SK-N-SH treated with all-trans-retinoic acid at 6 μM for 48 hours (cell line): ENCODE data around the gene CLK4.

Source experiments
- ATAC-seq: fragments of 200-7000 bp; cut with Tn5 transposase; 3 replicates; pipeline ENCODE4 v1.9.1; 2020; ENCODE audit warnings: mild to moderate bottlenecking, moderate library complexity
- ARNTL ChIP-seq: fragments of 450-650 bp; formaldehyde crosslinking; IDR thresholded peaks from 2 replicates; pipeline ENCODE4 v1.5.0; 2020; ENCODE audit warnings: low read depth, mild to moderate bottlenecking, moderate library complexity, borderline replicate concordance
- BACH2 ChIP-seq: fragments of 250-450 bp; sonication (Bioruptor Pico); IDR thresholded peaks from 2 replicates; pipeline ENCODE4 v1.9.0; 2021; ENCODE audit warnings: mild to moderate bottlenecking, borderline replicate concordance
- CSDC2 ChIP-seq: fragments of 250-450 bp; sonication (Bioruptor Pico); IDR thresholded peaks from 2 replicates; pipeline ENCODE4 v1.5.0; 2020; ENCODE audit warnings: mild to moderate bottlenecking, moderate library complexity
- ESRRG ChIP-seq: fragments of 250-450 bp; sonication (Bioruptor Pico); IDR thresholded peaks from 2 replicates; pipeline ENCODE4 v1.6.1; 2021; ENCODE audit warnings: mild to moderate bottlenecking
- GLIS3 ChIP-seq: fragments of 250-450 bp; sonication (Bioruptor Pico); IDR thresholded peaks from 2 replicates; pipeline ENCODE4 v1.5.0; 2020; ENCODE audit warnings: mild to moderate bottlenecking, moderate library complexity
- ISL1 ChIP-seq: fragments of 250-450 bp; sonication (Bioruptor Pico); IDR thresholded peaks from 2 replicates; pipeline ENCODE4 v2.1.2; 2022; ENCODE audit warnings: mild to moderate bottlenecking, moderate library complexity
- PPARA ChIP-seq: fragments of 250-450 bp; sonication (Bioruptor Pico); IDR thresholded peaks from 2 replicates; pipeline ENCODE4 v1.5.0; 2020; ENCODE audit warnings: mild to moderate bottlenecking, borderline replicate concordance
- RARB ChIP-seq: fragments of 250-450 bp; sonication (Bioruptor Pico); IDR thresholded peaks from 2 replicates; pipeline ENCODE4 v1.8.0; 2021; ENCODE audit warnings: mild to moderate bottlenecking, moderate library complexity
- SNAI2 ChIP-seq: fragments of 250-450 bp; sonication (Bioruptor Pico); IDR thresholded peaks from 2 replicates; pipeline ENCODE4 v1.5.0; 2020; ENCODE audit warnings: mild to moderate bottlenecking, moderate library complexity
- TCF4 ChIP-seq: fragments of 250-450 bp; sonication (Bioruptor Pico); IDR thresholded peaks from 2 replicates; pipeline ENCODE4 v1.8.0; 2021; ENCODE audit warnings: mild to moderate bottlenecking, moderate library complexity, borderline replicate concordance
- TOX ChIP-seq: fragments of 250-450 bp; sonication (Bioruptor Pico); IDR thresholded peaks from 2 replicates; pipeline ENCODE4 v1.8.0; 2021; ENCODE audit warnings: mild to moderate bottlenecking, moderate library complexity, borderline replicate concordance
- ZC3H10 ChIP-seq: fragments of 250-450 bp; sonication (Bioruptor Pico); IDR thresholded peaks from 2 replicates; pipeline ENCODE4 v1.5.1; 2021; ENCODE audit warnings: mild to moderate bottlenecking, moderate library complexity
- ZNF565 ChIP-seq: fragments of 450-650 bp; formaldehyde crosslinking; conservative IDR thresholded peaks from 2 replicates; pipeline ENCODE4 v1.5.0; 2020; ENCODE audit warnings: low read depth, mild to moderate bottlenecking, moderate library complexity
- ZNF70 ChIP-seq: fragments of 450-650 bp; formaldehyde crosslinking; IDR thresholded peaks from 2 replicates; pipeline ENCODE4 v1.5.0; 2020; ENCODE audit warnings: mild to moderate bottlenecking, moderate library complexity
- ZNF8 ChIP-seq: fragments of 450-650 bp; formaldehyde crosslinking; IDR thresholded peaks from 2 replicates; pipeline ENCODE4 v1.5.0; 2020; ENCODE audit warnings: mild to moderate bottlenecking, moderate library complexity
- TF ChIP-seq, protein P1 (sequence below): fragments of 250-450 bp; sonication (Bioruptor Pico); IDR thresholded peaks from 2 replicates; pipeline ENCODE4 v1.5.0; 2020; ENCODE audit warnings: mild to moderate bottlenecking, moderate library complexity
- TF ChIP-seq, protein P2 (sequence below): fragments of 250-450 bp; sonication (Bioruptor Pico); IDR thresholded peaks from 2 replicates; pipeline ENCODE4 v1.8.0; 2020; ENCODE audit warnings: mild to moderate bottlenecking, moderate library complexity, borderline replicate concordance
- TF ChIP-seq, protein P3 (sequence below): fragments of 250-450 bp; sonication (Bioruptor Pico); IDR thresholded peaks from 2 replicates; pipeline ENCODE4 v1.8.0; 2021; ENCODE audit warnings: low read depth, mild to moderate bottlenecking, moderate library complexity, borderline replicate concordance
- TF ChIP-seq, protein P4 (sequence below): fragments of 250-450 bp; sonication (Bioruptor Pico); IDR thresholded peaks from 2 replicates; pipeline ENCODE4 v1.5.1; 2020; ENCODE audit warnings: low read depth, mild to moderate bottlenecking, moderate library complexity

Gene CLK4

DNA sequence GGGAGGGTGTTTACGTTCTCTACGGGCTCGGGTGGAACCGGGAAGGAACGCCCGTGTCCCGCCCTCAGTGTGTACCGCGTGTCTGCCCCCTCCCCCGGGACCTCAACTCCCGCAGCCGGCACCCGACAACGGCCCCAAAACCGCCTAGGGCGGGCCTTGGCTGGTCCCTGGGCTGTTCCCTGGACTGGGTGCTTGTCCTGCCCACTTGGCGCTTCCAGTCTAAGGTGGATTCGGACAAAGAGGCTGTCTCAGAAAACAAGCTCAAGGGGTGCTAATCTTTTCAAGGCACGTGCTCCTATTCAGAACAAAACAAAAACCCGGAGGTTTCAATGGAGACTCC, 379 bp upstream of the CLK4 start:
- no peak for TF ChIP-seq TCF4 (CRISPR knock-in tag)
- no peak for TF ChIP-seq ZNF8 (CRISPR knock-in tag)
- TF ChIP-seq GLIS3 (CRISPR knock-in tag), result no peak
- TF ChIP-seq RARB, result no peak
- no peak for TF ChIP-seq ZC3H10 (CRISPR knock-in tag)
- TF ChIP-seq ZNF70 (CRISPR knock-in tag), result no peak
- TF ChIP-seq CSDC2 (CRISPR knock-in tag), result no peak
- TF ChIP-seq ZNF565 (CRISPR knock-in tag), result no peak
- no peak for TF ChIP-seq ESRRG (CRISPR knock-in tag)
- no peak for TF ChIP-seq SNAI2 (CRISPR knock-in tag)
- no peak for TF ChIP-seq TOX (CRISPR knock-in tag)
- no peak for TF ChIP-seq PPARA (CRISPR knock-in tag)
- TF ChIP-seq, protein P1, sequence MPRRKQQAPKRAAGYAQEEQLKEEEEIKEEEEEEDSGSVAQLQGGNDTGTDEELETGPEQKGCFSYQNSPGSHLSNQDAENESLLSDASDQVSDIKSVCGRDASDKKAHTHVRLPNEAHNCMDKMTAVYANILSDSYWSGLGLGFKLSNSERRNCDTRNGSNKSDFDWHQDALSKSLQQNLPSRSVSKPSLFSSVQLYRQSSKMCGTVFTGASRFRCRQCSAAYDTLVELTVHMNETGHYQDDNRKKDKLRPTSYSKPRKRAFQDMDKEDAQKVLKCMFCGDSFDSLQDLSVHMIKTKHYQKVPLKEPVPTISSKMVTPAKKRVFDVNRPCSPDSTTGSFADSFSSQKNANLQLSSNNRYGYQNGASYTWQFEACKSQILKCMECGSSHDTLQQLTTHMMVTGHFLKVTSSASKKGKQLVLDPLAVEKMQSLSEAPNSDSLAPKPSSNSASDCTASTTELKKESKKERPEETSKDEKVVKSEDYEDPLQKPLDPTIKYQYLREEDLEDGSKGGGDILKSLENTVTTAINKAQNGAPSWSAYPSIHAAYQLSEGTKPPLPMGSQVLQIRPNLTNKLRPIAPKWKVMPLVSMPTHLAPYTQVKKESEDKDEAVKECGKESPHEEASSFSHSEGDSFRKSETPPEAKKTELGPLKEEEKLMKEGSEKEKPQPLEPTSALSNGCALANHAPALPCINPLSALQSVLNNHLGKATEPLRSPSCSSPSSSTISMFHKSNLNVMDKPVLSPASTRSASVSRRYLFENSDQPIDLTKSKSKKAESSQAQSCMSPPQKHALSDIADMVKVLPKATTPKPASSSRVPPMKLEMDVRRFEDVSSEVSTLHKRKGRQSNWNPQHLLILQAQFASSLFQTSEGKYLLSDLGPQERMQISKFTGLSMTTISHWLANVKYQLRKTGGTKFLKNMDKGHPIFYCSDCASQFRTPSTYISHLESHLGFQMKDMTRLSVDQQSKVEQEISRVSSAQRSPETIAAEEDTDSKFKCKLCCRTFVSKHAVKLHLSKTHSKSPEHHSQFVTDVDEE (CRISPR knock-in tag), result no peak
- TF ChIP-seq, protein P2, sequence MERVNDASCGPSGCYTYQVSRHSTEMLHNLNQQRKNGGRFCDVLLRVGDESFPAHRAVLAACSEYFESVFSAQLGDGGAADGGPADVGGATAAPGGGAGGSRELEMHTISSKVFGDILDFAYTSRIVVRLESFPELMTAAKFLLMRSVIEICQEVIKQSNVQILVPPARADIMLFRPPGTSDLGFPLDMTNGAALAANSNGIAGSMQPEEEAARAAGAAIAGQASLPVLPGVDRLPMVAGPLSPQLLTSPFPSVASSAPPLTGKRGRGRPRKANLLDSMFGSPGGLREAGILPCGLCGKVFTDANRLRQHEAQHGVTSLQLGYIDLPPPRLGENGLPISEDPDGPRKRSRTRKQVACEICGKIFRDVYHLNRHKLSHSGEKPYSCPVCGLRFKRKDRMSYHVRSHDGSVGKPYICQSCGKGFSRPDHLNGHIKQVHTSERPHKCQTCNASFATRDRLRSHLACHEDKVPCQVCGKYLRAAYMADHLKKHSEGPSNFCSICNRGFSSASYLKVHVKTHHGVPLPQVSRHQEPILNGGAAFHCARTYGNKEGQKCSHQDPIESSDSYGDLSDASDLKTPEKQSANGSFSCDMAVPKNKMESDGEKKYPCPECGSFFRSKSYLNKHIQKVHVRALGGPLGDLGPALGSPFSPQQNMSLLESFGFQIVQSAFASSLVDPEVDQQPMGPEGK (CRISPR knock-in tag), result no peak
- TF ChIP-seq, protein P3, sequence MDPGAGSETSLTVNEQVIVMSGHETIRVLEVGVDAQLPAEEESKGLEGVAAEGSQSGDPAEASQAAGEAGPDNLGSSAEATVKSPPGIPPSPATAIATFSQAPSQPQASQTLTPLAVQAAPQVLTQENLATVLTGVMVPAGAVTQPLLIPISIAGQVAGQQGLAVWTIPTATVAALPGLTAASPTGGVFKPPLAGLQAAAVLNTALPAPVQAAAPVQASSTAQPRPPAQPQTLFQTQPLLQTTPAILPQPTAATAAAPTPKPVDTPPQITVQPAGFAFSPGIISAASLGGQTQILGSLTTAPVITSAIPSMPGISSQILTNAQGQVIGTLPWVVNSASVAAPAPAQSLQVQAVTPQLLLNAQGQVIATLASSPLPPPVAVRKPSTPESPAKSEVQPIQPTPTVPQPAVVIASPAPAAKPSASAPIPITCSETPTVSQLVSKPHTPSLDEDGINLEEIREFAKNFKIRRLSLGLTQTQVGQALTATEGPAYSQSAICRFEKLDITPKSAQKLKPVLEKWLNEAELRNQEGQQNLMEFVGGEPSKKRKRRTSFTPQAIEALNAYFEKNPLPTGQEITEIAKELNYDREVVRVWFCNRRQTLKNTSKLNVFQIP (CRISPR knock-in tag), result no peak
- TF ChIP-seq ARNTL, result no peak
- TF ChIP-seq, all 23 proteins: peak for 0
- ATAC-seq, result no peak

DNA sequence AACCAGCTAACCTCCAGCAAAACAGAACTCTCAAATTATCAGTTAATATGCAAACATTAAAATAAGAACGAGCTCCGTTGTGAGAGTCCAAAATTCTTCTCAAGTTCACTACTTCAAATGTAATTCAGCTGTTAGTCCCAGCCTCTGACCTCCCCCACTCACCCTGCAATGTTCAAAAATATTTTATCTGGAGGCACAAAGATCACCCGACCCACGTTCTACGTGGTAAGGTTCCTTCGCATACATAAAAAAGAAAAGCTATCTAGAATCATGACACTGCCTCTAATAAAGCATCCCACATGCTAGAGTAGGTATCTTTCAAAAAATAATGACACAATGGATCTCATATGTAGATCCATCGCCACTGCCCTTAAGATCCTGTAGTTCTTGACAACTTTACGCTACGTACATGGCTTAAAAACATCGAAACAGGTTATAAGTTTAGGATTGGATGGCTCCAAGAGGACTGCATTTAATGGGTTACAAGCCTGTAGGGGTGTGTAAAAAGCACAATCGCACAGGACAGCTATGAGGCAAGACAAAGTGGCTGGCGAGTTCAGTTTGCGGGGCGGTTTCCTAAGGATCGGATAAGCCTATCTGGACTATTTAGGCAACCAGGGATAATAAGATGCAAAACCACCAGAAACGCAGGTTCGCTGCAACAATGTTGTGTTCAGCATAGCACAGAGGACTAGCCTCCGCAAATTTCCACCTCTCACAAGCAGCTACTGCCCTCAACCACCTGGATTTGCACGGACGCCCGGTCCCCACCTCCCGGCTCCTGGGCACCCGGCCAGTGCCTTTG, 969 bp downstream of the CLK4 start:
- TF ChIP-seq GLIS3 (CRISPR knock-in tag) (no peak), ZNF70 (CRISPR knock-in tag) (no peak), ESRRG (CRISPR knock-in tag) (no peak), BACH2 (no peak), CSDC2 (CRISPR knock-in tag) (no peak), TOX (CRISPR knock-in tag) (no peak), ZNF565 (CRISPR knock-in tag) (no peak)
- TF ChIP-seq, protein P4, sequence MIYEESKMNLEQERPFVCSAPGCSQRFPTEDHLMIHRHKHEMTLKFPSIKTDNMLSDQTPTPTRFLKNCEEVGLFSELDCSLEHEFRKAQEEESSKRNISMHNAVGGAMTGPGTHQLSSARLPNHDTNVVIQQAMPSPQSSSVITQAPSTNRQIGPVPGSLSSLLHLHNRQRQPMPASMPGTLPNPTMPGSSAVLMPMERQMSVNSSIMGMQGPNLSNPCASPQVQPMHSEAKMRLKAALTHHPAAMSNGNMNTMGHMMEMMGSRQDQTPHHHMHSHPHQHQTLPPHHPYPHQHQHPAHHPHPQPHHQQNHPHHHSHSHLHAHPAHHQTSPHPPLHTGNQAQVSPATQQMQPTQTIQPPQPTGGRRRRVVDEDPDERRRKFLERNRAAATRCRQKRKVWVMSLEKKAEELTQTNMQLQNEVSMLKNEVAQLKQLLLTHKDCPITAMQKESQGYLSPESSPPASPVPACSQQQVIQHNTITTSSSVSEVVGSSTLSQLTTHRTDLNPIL (CRISPR knock-in tag), result no peak
- TF ChIP-seq, all 23 proteins: peak for 0
- ATAC-seq, result peak; percentile 57

DNA sequence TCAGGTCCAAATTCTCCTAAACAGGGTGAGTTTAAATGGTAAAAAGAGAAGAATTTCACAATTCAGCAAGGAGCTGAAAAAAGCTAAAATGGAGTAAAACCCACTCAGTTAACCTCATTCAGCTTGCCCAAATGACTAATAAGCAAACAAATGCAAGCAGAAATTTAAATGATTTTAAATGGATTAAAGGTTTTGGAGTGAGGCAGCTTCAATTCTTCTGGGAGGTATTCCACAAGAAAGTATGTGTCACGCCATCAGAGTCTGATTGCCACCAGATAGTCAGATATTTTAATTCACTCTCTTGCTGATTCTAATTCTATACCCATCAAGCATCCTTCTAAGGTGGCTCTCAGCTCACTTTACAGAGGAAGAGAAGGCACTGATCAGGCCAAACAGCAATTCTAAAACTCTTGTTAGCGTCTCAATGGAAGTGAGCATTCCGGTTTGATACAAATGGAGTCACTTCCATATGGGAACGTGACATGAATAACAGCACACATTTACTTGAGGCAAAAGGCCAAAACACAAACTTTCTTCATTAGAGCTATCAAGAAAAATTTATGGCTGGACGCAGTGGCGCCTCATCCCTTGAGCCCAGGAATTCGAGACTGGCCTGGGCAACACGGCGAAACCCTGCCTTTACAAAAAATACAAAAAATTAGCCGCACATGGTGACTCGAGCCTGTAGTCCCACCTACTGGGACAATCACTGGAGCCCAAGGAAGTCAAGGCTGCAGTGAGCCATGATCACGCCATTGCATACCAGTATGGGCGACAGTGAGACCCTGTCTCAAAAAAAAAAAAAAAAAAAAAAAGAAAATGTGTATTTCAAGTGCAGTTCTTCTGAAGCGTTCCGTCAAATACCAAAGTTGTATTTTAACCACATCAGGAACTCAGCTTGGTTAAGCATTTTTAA, 2.0 kb downstream of the CLK4 start:
- TF ChIP-seq ISL1 (CRISPR knock-in tag) (peak; percentile 63), RARB (no peak)
- peak; percentile 20 for ATAC-seq
